ENCODE data around the gene TRIML1. TPM values are rescaled to one million over a fixed set of nuclear protein-coding genes. Genes with fewer than 3 reads are reported as not detected.

Gene TRIML1, protein sequence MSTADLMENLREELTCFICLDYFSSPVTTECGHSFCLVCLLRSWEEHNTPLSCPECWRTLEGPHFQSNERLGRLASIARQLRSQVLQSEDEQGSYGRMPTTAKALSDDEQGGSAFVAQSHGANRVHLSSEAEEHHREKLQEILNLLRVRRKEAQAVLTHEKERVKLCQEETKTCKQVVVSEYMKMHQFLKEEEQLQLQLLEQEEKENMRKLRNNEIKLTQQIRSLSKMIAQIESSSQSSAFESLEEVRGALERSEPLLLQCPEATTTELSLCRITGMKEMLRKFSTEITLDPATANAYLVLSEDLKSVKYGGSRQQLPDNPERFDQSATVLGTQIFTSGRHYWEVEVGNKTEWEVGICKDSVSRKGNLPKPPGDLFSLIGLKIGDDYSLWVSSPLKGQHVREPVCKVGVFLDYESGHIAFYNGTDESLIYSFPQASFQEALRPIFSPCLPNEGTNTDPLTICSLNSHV
- not detected for total RNA-seq

GRCh38 chr4:188139141-188139540, at the start of gene TRIML1:
TRIML1 (plus strand) TSS chr4:188139441; CDS start chr4:188139559, 118 bp downstream.

GRCh38 chr4:188109157-188109755, 30.0 kb upstream of the TRIML1 start, which contains the start of gene TRIML2:
TRIML2 (minus strand) TSS chr4:188109603; CDS start chr4:188105368, 4,235 bp downstream.

Other genes with a start within 250 kb of the TRIML1 start
- gene ZFP42, start 143.7 kb upstream of the TRIML1 start, total RNA-seq, result 0.33 TPM
- not detected for gene TRIML2, start 29.8 kb upstream of the TRIML1 start, total RNA-seq